Stimulated activated CD8-positive, alpha-beta memory T cell treated with anti-CD3 and anti-CD28 coated beads, Interleukin-12 subunit alpha, Interleukin-12 subunit beta, amount 100 ng/mL, for 4 hours (primary cell): ENCODE results near the gene IMP3.
"Not testable (repeated sequence)": the region's sequence is repeated elsewhere in the genome, so short reads cannot be mapped to it uniquely, and the experiment has no call there.

ENCODE experiments used
- DNase-seq: peaks from one replicate; pipeline ENCODE4 v3.0.0-alpha.2; 2020; ENCODE audit warnings: low read depth

IMP3 gene

GRCh38 chr15:75639709-75640482 lies at the start of gene IMP3:
IMP3 (minus strand) TSS chr15:75640224; CDS start chr15:75640168, 56 bp downstream.
- peak; percentile 83 for DNase-seq

- not testable (repeated sequence) for DNase-seq
Measured at GRCh38 chr15:75689429-75689828, 49.4 kb upstream of the IMP3 start.

- DNase-seq = no peak
Measured at GRCh38 chr15:75688831-75689230, 48.8 kb upstream of the IMP3 start.

GRCh38 chr15:75688278-75688557 lies 48.2 kb upstream of the IMP3 start:
- DNase-seq = no peak

- DNase-seq = no peak
Measured at GRCh38 chr15:75687486-75688277, 47.7 kb upstream of the IMP3 start.

GRCh38 chr15:75686212-75686642 lies 46.2 kb upstream of the IMP3 start:
- DNase-seq = peak; percentile 37

GRCh38 chr15:75685195-75685594 lies 45.2 kb upstream of the IMP3 start:
- no peak for DNase-seq

- DNase-seq = no peak
Measured at GRCh38 chr15:75684648-75685047, 44.6 kb upstream of the IMP3 start.

GRCh38 chr15:75683646-75684312 lies 43.8 kb upstream of the IMP3 start:
- peak; percentile 36 for DNase-seq

- no peak for DNase-seq
Measured at GRCh38 chr15:75682181-75683135, 42.4 kb upstream of the IMP3 start.

GRCh38 chr15:75680007-75680789 lies 40.2 kb upstream of the IMP3 start:
- DNase-seq = no peak

- not testable (repeated sequence) for DNase-seq
Measured at GRCh38 chr15:75678324-75678690, 38.3 kb upstream of the IMP3 start.

GRCh38 chr15:75677465-75678323 lies 37.7 kb upstream of the IMP3 start:
- no peak for DNase-seq

GRCh38 chr15:75676688-75677464 lies 36.9 kb upstream of the IMP3 start:
- no peak for DNase-seq

GRCh38 chr15:75675579-75676404 lies 35.8 kb upstream of the IMP3 start:
- no peak for DNase-seq

GRCh38 chr15:75674366-75674765 lies 34.3 kb upstream of the IMP3 start:
- DNase-seq = no peak

- no peak for DNase-seq
Measured at GRCh38 chr15:75673426-75674235, 33.6 kb upstream of the IMP3 start.
